NCI-H146 (cell line): ENCODE data around the gene HP.
"Not testable (repeated sequence)": the region's sequence is repeated elsewhere in the genome, so short reads cannot be mapped to it uniquely, and the experiment has no call there.

Experiments used
- DNase-seq: peaks from one replicate; lab custom pipeline; 2025; lab: John Stamatoyannopoulos, UW

The HP gene

GRCh38 chr16:72054254-72054847, at the start of gene HP:
HP (plus strand) TSS chr16:72054505; CDS start chr16:72054653, 148 bp downstream.
- not testable (repeated sequence) for DNase-seq

DNA sequence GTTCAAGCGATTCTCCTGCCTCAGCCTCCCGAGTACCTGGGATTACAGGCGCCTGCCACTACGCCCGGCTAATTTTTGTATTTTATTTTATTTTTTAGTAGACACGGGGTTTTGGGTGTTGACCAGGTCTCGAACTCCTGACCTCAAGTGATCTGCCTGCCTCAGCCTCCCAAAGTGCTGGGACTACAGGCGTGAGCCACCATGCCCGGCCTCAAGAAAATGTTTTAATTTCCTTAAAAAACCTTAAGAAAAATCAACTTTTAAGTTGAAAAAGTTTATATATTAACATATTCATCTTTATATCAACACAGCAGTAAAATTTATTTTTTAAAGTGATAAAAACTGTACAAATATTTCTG, 46.3 kb upstream of the HP start:
- DNase-seq = not testable (repeated sequence)

- peak; percentile 96 for DNase-seq
Measured at GRCh38 chr16:72008424-72009216, 45.7 kb upstream of the HP start, which contains the start of gene DHODH. DHODH (plus strand) TSS chr16:72008744; CDS start chr16:72008765, 21 bp downstream.

GRCh38 chr16:72009779-72010178, 44.5 kb upstream of the HP start:
- DNase-seq = no peak

DNA sequence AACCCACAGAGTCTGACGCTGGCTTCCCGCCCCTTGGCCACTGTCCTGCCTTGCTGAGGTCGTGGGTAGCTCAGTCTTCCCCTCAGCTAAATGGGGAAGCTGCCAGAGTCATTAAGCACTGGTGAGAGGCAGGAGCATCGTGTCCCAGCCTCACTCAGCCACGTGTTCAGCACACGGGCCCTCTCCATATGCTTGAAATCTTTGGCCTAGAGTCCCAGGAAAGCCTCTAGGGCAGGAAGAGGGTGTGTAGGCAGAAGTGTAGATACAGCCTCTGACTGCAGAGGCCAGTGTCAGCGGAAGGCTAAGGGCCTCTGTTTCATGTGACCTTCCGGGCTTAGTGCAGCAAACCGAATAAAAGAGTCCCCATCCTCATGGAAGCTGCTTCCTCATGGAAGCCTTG, 41.7 kb upstream of the HP start:
- DNase-seq = no peak

GRCh38 chr16:72013389-72013788, 40.9 kb upstream of the HP start:
- no peak for DNase-seq

GRCh38 chr16:72013888-72014581, 40.3 kb upstream of the HP start:
- no peak for DNase-seq

- no peak for DNase-seq
Measured at GRCh38 chr16:72014675-72015074, 39.6 kb upstream of the HP start.

DNA sequence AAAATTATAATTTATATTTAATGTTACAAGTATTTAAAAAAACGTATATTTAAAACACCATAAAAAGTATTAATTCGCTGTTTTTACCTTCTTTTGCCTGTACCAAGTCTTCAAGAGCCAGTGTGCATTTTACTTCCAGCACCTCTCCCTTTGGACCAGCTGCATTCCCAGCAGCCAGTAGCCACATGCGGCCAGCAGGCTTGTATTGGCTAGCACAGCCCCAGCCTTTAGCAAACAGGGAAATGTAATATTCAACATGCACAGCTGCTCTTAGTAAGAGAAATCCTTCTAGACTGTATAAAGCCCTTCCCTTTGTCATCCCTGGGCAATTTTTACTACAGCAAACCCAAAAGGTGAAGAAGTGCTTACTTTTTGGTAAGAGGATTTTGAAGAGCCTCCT, 39.2 kb upstream of the HP start:
- DNase-seq = peak; percentile 3

DNA sequence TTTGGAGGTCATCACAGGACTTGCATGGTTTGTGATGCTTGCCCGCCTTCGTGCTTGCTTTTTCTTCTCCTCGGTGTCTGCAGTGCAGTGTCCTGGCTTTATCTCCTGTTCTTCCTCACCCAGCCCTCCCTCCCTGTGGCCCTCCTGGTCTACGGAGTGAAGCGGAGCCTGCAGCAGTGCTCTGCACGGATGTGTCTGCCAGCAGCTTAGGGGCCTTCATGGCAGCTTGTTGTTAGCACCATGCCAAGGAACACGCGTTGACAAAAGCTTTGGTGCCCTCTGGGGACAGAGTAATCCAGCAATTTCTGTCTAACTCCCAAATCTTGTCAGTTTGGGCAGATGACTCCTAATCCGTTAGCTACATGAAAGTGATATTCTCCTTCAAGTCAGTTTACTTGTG, 35.8 kb upstream of the HP start:
- no peak for DNase-seq

GRCh38 chr16:72021043-72021442, 33.3 kb upstream of the HP start:
- no peak for DNase-seq

GRCh38 chr16:72022127-72022526, 32.2 kb upstream of the HP start:
- DNase-seq = no peak

DNA sequence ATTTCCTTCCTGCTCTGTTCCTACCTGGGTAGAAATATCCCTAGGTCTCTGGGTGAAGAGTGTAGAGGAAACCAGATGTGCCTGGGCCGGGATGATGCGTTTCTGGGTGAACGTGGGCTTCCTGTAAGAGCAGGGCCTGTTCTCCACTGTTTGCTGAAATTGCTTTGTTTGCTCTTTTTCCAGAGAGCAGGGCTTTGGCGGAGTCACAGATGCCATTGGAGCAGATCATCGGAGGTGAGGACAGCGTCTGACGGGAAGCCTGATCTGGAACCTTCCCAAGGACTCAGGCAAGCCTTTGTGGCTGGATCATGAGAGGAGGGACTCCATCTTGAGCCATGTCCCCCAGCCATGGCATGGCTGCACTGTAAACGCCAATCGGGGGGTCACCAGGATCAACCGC, 30.3 kb upstream of the HP start:
- DNase-seq = no peak

- no peak for DNase-seq
Measured at GRCh38 chr16:72024862-72025382, 29.4 kb upstream of the HP start.

DNA sequence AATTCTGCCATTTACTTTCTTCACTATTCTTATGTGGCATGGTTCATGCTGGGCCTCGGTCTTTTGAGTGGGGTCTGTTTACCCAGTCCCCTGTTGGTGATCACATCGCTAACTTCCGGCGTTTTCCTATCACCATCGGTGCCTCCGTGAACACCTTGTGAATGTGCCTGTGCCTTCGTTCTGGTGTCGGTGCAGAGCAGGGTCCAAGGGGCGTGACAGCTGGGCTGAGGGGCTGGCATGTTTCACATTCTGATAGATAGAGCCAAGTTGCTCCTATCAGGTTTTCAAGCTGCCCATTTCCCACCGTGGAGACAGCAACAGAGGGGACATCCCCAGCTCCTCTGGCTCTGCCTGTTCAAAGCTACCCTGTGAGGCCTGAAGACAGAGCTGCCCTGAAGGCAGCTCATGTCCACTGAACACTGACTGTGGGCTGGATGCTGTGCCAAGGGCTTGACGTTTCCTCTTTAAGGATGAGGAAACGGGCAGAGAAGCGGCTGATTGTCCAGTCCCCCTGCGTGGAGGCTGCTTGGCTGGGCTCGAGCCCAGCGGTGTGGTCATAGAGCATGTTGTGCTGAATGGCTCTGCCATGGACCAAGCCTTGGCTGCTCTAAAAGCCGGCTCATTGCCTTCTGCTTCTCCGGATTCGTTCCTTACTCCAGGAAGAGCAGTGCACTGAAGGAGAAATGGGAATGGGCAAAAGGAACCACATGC, 28.7 kb upstream of the HP start:
- DNase-seq = no peak

DNA sequence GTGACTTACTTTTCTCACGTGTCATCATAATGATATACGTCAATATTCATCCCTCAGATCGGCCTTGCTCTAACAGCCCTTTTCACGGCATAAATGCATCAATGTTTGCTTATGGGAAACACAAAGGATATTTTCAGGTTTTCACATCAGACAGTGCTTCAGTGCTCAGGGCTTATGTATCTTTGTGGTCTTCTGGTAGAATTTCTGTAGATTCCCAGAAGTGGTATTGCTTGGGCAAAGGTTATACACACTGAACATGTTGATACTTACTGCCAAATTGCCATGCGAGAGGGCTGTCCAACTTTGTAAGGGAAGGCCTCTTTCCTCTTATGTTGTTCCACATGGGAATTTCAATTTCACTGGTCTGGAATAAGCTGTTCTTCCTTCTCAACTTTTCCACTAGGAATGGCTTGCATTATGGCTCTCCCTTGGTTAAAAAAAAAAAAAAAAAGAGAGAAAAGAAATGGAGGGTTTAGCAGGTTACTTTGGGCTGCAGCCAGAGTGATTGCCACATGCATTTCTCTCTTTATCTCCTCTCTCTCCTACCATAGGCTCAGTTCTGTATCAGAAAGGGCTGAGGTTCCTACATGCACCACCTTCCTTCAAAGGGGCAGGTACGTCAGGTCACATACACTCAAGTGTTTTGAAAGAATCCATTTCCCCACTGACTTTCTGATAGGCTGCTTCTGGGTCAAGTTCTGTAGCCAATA, 26.5 kb upstream of the HP start:
- no peak for DNase-seq

DNA sequence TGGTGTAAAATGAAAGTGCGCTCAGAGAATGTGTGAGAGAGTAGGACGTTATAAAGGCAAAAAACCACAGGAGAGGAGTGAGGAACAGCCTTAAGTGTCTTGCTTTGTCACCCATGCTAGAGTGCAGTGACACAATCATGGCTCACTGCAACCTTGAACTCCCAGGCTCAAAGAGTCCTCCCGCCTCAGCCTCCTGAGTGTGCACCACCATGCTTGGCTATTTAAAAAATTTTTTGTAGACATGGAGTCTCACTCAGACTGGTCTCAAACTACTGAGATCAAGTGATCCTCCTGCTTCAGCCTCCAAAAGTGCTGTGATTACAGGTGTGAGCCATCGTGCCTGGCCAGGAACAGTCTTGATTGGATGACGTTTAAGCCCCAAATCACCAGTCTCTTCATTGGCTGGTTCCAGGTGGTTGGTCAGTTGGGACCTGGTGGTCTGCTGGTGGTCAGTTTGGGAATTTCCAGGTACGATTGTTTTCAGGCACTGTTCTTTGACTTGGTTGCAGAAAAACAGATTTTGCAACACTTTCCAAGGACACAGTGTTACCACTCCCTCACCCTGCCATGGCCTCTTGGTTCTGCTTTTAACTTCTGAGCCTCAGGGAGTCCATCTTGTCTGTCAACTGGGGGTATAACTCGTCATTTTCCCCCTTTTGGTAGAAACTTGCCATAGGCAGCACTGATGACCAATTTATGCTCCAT, 24.6 kb upstream of the HP start:
- DNase-seq = no peak

GRCh38 chr16:72033437-72033836, 20.9 kb upstream of the HP start:
- no peak for DNase-seq

DNA sequence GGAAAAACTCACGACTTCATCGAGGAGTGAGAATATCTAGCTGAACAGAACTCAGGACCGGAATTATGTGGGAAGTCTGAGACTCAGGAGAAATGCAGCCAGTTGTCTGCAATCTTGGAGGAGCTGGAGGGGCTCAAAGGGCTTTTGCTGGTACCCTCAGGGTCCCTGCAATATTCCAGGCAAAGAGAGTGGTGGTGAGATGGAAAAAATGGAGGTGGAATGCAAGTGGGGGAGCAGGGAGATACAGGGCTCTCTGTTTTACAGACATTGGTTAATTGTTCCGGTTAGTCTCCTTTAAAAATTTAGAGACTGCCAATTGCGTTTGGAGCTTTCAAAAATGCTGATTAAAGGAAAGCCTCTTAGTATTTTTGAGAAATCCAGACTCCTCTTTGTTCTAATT, 18.2 kb upstream of the HP start:
- no peak for DNase-seq

- DNase-seq = no peak
Measured at GRCh38 chr16:72042157-72042660, 12.1 kb upstream of the HP start.

DNA sequence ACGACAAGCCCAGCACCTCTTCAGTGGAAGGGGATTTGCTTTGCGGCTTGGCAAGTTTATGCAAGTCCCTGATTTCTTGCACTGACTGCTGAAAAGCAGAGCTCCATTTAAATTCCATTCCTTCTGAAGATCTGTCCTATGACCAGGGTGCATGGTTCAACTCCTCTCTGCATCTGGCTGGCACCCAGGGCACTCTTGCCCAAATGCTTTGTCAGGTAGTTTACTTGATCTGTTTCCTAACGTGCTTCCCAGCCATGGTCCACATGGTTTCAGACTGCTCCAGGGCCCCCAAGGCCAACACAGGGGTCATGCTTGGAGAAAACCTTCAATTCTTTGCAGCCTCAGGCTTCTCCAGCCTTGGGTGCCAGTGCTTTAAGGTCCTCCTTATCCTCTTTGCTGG, 11.2 kb upstream of the HP start:
- DNase-seq = no peak
